Endothelial cell (in vitro differentiated cells): Measurements from ENCODE around the gene PDGFRB. TPM values are rescaled to one million over a fixed set of nuclear protein-coding genes. Genes with fewer than 3 reads are reported as not detected.

Source experiments
- DNase-seq: peaks from one replicate; pipeline ENCODE4 v3.0.0; 2021; ENCODE audit warnings: low spot score
- H3K27ac Mint-ChIP-seq: one replicate; pipeline ENCODE4 v1.8.0; 2021; ENCODE audit warnings: mixed read lengths, inconsistent platforms; ENCODE audit not compliant: unreplicated experiment
- H3K27me3 Mint-ChIP-seq: one replicate; pipeline ENCODE4 v1.8.0; 2021; ENCODE audit warnings: mild to moderate bottlenecking, moderate library complexity, mixed read lengths, inconsistent platforms; ENCODE audit not compliant: unreplicated experiment
- H3K36me3 Mint-ChIP-seq: one replicate; pipeline ENCODE4 v1.8.0; 2021; ENCODE audit warnings: mild to moderate bottlenecking, low read depth, mixed read lengths, inconsistent platforms; ENCODE audit not compliant: unreplicated experiment
- H3K4me1 Mint-ChIP-seq: one replicate; pipeline ENCODE4 v1.8.0; 2021; ENCODE audit warnings: mild to moderate bottlenecking, mixed read lengths, inconsistent platforms; ENCODE audit not compliant: unreplicated experiment
- H3K4me3 Mint-ChIP-seq: one replicate; pipeline ENCODE4 v1.8.0; 2021; ENCODE audit warnings: mild to moderate bottlenecking, mixed read lengths, inconsistent platforms; ENCODE audit not compliant: unreplicated experiment
- H3K9me3 Mint-ChIP-seq: one replicate; pipeline ENCODE4 v1.8.0; 2021; ENCODE audit warnings: mixed read lengths, inconsistent platforms; ENCODE audit not compliant: unreplicated experiment
- CTCF ChIP-seq: fragments of 200-600 bp; sonication (generic); IDR thresholded peaks from one replicate; pipeline ENCODE4 v1.5.0; 2021; ENCODE audit warnings: antibody characterized with exemption; ENCODE audit not compliant: unreplicated experiment
- total RNA-seq: library from RNA; stranded (reverse); fragmentation: NEBNext Ultra II Directional; extraction: Animal tissue kit (Norgen Biotek cat#: 25700); gene quantifications from one replicate; pipeline ENCODE4 v1.2.1, GENCODE V29; 2021; ENCODE audit not compliant: unreplicated experiment

Gene PDGFRB
- total RNA-seq, 1 donor from 2014 or later = 23.7 TPM

- H3K9me3 Mint-ChIP-seq = no peaks in the 10 kb centered on the region
- H3K27me3 Mint-ChIP-seq = peaks cover 17% of the 10 kb centered on the region
- peaks cover 3% of the 10 kb centered on the region for H3K4me1 Mint-ChIP-seq
- TF ChIP-seq CTCF = no peak
- H3K4me3 Mint-ChIP-seq = no peak overlapping the region
- H3K27ac Mint-ChIP-seq = no peak overlapping the region
- no peak for DNase-seq
- H3K36me3 Mint-ChIP-seq = peaks cover 3% of the 10 kb centered on the region
Observed at GRCh38 chr5:150186137-150186536, 30.5 kb upstream of the PDGFRB start.

- Mint-ChIP-seq H3K4me1 (peaks cover 10% of the 10 kb centered on the region), H3K4me3 (no peak overlapping the region), H3K27me3 (peaks cover 14% of the 10 kb centered on the region), H3K36me3 (peaks cover 3% of the 10 kb centered on the region), H3K27ac (no peak overlapping the region), H3K9me3 (no peaks in the 10 kb centered on the region)
- no peak for DNase-seq
- no peak for TF ChIP-seq CTCF
Observed at GRCh38 chr5:150184990-150185912, 29.6 kb upstream of the PDGFRB start.

GRCh38 chr5:150184006-150184405, 28.4 kb upstream of the PDGFRB start:
- H3K9me3 Mint-ChIP-seq = no peaks in the 10 kb centered on the region
- DNase-seq = no peak
- H3K4me1 Mint-ChIP-seq = peaks cover 11% of the 10 kb centered on the region
- H3K36me3 Mint-ChIP-seq = no peaks in the 10 kb centered on the region
- H3K4me3 Mint-ChIP-seq = no peak overlapping the region
- no peak overlapping the region for H3K27ac Mint-ChIP-seq
- peaks cover 11% of the 10 kb centered on the region for H3K27me3 Mint-ChIP-seq
- no peak for TF ChIP-seq CTCF

- no peak for TF ChIP-seq CTCF
- Mint-ChIP-seq H3K4me3 (no peak overlapping the region), H3K27ac (no peak overlapping the region), H3K9me3 (no peaks in the 10 kb centered on the region), H3K36me3 (no peaks in the 10 kb centered on the region), H3K4me1 (peaks cover 11% of the 10 kb centered on the region), H3K27me3 (peaks cover 9% of the 10 kb centered on the region)
- DNase-seq = no peak
Observed at GRCh38 chr5:150183436-150183835, 27.8 kb upstream of the PDGFRB start.

GRCh38 chr5:150182774-150183173, 27.1 kb upstream of the PDGFRB start:
- H3K36me3 Mint-ChIP-seq = no peaks in the 10 kb centered on the region
- H3K27ac Mint-ChIP-seq = no peak overlapping the region
- H3K9me3 Mint-ChIP-seq = no peaks in the 10 kb centered on the region
- H3K4me1 Mint-ChIP-seq = peaks cover 11% of the 10 kb centered on the region
- no peak for TF ChIP-seq CTCF
- no peak overlapping the region for H3K4me3 Mint-ChIP-seq
- peaks cover 9% of the 10 kb centered on the region for H3K27me3 Mint-ChIP-seq
- DNase-seq = no peak
